MM.1S (cell line): Measurements from ENCODE around the gene TANGO2.

ENCODE experiments used
- CTCF ChIP-seq: fragments of 300-600 bp; sonication (generic); IDR thresholded peaks from 2 replicates; pipeline ENCODE4 v1.5.1; 2016; ENCODE audit warnings: antibody characterized with exemption, low read length, mixed read lengths
- EZH2 ChIP-seq: fragments of 300-600 bp; sonication (generic); optimal IDR thresholded peaks from 2 replicates; pipeline ENCODE3; 2017; ENCODE audit warnings: low read depth, mild to moderate bottlenecking, antibody characterized with exemption, low read length, mixed read lengths
- EZH2phosphoT487 ChIP-seq: fragments of 300-600 bp; sonication (generic); IDR thresholded peaks from 2 replicates; pipeline ENCODE4 v1.6.1; 2018; ENCODE audit warnings: antibody characterized with exemption, low read length

- TF ChIP-seq CTCF (no peak), EZH2phosphoT487 (no peak), EZH2 (no peak)
These were observed 1.0 kb upstream of the TANGO2 start for GRCh38 chr22:20019661-20020532.
